H1 (cell line): ENCODE measurements around the gene RTN4RL1. TPM values are rescaled to one million over a fixed set of nuclear protein-coding genes. Genes with fewer than 3 reads are reported as not detected.

ENCODE experiments used
- SIN3A ChIP-seq, 2 experiments: IDR thresholded peaks in 1 of 2; conservative IDR thresholded peaks in 1 of 2; 2 replicates each; pipeline ENCODE4 v1.6.1; 2011 to 2012; ENCODE audit warnings: low read length in 2 of 2, improper control_type of control experiment in 1 of 2, low read depth in 1 of 2, mild to moderate bottlenecking in 1 of 2
- polyA plus RNA-seq, 7 experiments: library from polyadenylated mRNA; depleted of rRNA in 3 of 7; stranded (reverse) in 5 of 7; unstranded in 2 of 7; fragments of >200 nt in 5 of 7; fragments of 200-250 nt in 2 of 7; gene quantifications; 1 replicate in 5 of 7; 2 replicates in 1 of 7; 4 replicates in 1 of 7; pipeline versions ENCODE4 v1.2.1 to v1.2.3, GENCODE V29; 2011 to 2013; ENCODE audit warnings: missing spikeins in 2 of 7, mixed read lengths in 2 of 7
- total RNA-seq: library from RNA; stranded (reverse); fragmentation: NEBNext Ultra II Directional; extraction: Animal tissue kit (Norgen Biotek cat#: 25700); gene quantifications from 2 replicates; pipeline ENCODE4 v1.2.1, GENCODE V29; 2021

RTN4RL1 gene
- total and polyA plus RNA-seq, 2 of the 8 experiments (the other 6 are each of a cell fraction or from before 2014, with no cell fraction given): 0.09 TPM; not detected in 1

GRCh38 chr17:1976683-1977064 lies 48.5 kb downstream of the RTN4RL1 start (continued):
- no peak for TF ChIP-seq SIN3A (conservative IDR thresholded peaks at IDR 0.05 in 1 of 2, IDR thresholded peaks at IDR 0.05 in 1 of 2; ENCODE audit: low read depth in 1 of 2, low read length in 2 of 2)
